SU-DHL-6 (cell line): Measurements from ENCODE around the gene LCOR.

Experiments used
- H2AFZ ChIP-seq: fragments of 200-600 bp; sonication (generic); 2 replicates; pipeline ENCODE4 v1.6.1; 2014; ENCODE audit warnings: low read depth, mild to moderate bottlenecking, moderate library complexity, mixed read lengths, antibody characterized with exemption, low read length; ENCODE audit not compliant: severe bottlenecking
- H3F3A ChIP-seq: fragments of 200-600 bp; shearing (Covaris generic); 2 replicates; pipeline ENCODE4 v1.6.0; 2016; ENCODE audit warnings: antibody characterized with exemption, mild to moderate bottlenecking; ENCODE audit not compliant: insufficient read depth
- H3K27ac ChIP-seq: fragments of 200-600 bp; sonication (generic); 2 replicates; pipeline ENCODE4 v1.5.1; 2016; ENCODE audit warnings: low read depth, mild to moderate bottlenecking, low read length, moderate library complexity, mixed read lengths
- H3K27me3 ChIP-seq: fragments of 200-600 bp; sonication (generic), shearing (Covaris generic); 2 replicates; pipeline ENCODE4 v1.6.0; 2014; ENCODE audit warnings: mild to moderate bottlenecking, low read length
- H3K36me3 ChIP-seq: fragments of 200-600 bp; sonication (generic); 2 replicates; pipeline ENCODE4 v1.6.1; 2014; ENCODE audit warnings: mild to moderate bottlenecking, low read length, mixed read lengths
- H3K4me2 ChIP-seq: fragments of 300-600, 200-600 bp; shearing (Covaris generic), sonication (generic); 2 replicates; pipeline ENCODE4 v1.6.0; 2014; ENCODE audit warnings: low read length, low read depth, mild to moderate bottlenecking; ENCODE audit not compliant: poor library complexity, severe bottlenecking
- H3K4me3 ChIP-seq: fragments of 200-600 bp; sonication (generic); 2 replicates; pipeline ENCODE4 v1.5.1; 2014; ENCODE audit warnings: antibody characterized with exemption, low read length, mild to moderate bottlenecking, mixed read lengths; ENCODE audit not compliant: insufficient read depth, poor library complexity, severe bottlenecking
- H3K79me2 ChIP-seq: fragments of 200-600 bp; sonication (generic); 2 replicates; pipeline ENCODE4 v1.6.1; 2014; ENCODE audit warnings: mild to moderate bottlenecking, low read length, moderate library complexity; ENCODE audit not compliant: insufficient read depth
- H3K9ac ChIP-seq: fragments of 200-600 bp; sonication (generic); 2 replicates; pipeline ENCODE4 v1.7.0; 2014; ENCODE audit warnings: mild to moderate bottlenecking, low read length
- H3K9me2 ChIP-seq: fragments of 200-600 bp; sonication (generic); replicated peaks from 2 replicates; pipeline ENCODE4 v1.6.1; 2014; ENCODE audit warnings: low read length; ENCODE audit not compliant: insufficient read depth
- H3K9me3 ChIP-seq: fragments of 200-600 bp; sonication (generic); 2 replicates; pipeline ENCODE4 v1.6.1; 2014; ENCODE audit warnings: low read length, mixed read lengths; ENCODE audit not compliant: insufficient read depth
- H4K20me1 ChIP-seq: fragments of 200-600 bp; sonication (generic); 2 replicates; pipeline ENCODE4 v1.6.1; 2014; ENCODE audit warnings: low read depth, mild to moderate bottlenecking, antibody characterized with exemption, low read length, moderate library complexity, mixed read lengths
- CTCF ChIP-seq: fragments of 200-600 bp; sonication (generic); IDR thresholded peaks from one replicate; pipeline ENCODE4 v1.5.1; 2017; ENCODE audit warnings: antibody characterized with exemption, mild to moderate bottlenecking, low read length, moderate library complexity; ENCODE audit not compliant: insufficient read depth, poor library complexity, severe bottlenecking
- EZH2phosphoT487 ChIP-seq: fragments of 200-600 bp; sonication (generic), shearing (Covaris generic); conservative IDR thresholded peaks from 2 replicates; pipeline ENCODE4 v1.6.1; 2018; ENCODE audit warnings: mild to moderate bottlenecking, antibody characterized with exemption, low read length, moderate library complexity, mixed read lengths

The LCOR gene

GRCh38 chr10:97040706-97041105, 208.6 kb downstream of the LCOR start:
- TF ChIP-seq CTCF (no peak), EZH2phosphoT487 (no peak)
- Histone ChIP-seq H3K4me3 (no peak overlapping the region), H2AFZ (no peak overlapping the region), H3K9me2 (no peaks in the 10 kb centered on the region), H3K27me3 (no peaks in the 10 kb centered on the region), H3K36me3 (no peaks in the 10 kb centered on the region), H3K79me2 (no peaks in the 10 kb centered on the region), H3F3A (no peaks in the 10 kb centered on the region), H3K27ac (no peak overlapping the region), H3K4me2 (no peak overlapping the region), H3K9me3 (no peaks in the 10 kb centered on the region), H3K9ac (no peak overlapping the region), H4K20me1 (no peaks in the 10 kb centered on the region)

- Histone ChIP-seq H3K27ac (no peak overlapping the region), H3F3A (no peaks in the 10 kb centered on the region), H3K79me2 (no peaks in the 10 kb centered on the region)
These were observed 210.0 kb downstream of the LCOR start for GRCh38 chr10:97042081-97042480.

GRCh38 chr10:97042716-97043562, 210.8 kb downstream of the LCOR start:
- Histone ChIP-seq H3K9me3 (no peaks in the 10 kb centered on the region), H3K9me2 (no peaks in the 10 kb centered on the region), H3K9ac (no peak overlapping the region), H3F3A (no peaks in the 10 kb centered on the region), H3K4me3 (no peak overlapping the region), H4K20me1 (no peaks in the 10 kb centered on the region), H2AFZ (no peak overlapping the region), H3K79me2 (no peaks in the 10 kb centered on the region), H3K27ac (no peak overlapping the region), H3K36me3 (no peaks in the 10 kb centered on the region), H3K27me3 (no peaks in the 10 kb centered on the region), H3K4me2 (no peak overlapping the region)
- no peak for TF ChIP-seq EZH2phosphoT487
- TF ChIP-seq CTCF, result no peak

More at GRCh38 chr10:97042081-97042480, 210.0 kb downstream of the LCOR start:
- Histone ChIP-seq H4K20me1 (no peaks in the 10 kb centered on the region), H3K4me3 (no peak overlapping the region), H2AFZ (no peak overlapping the region), H3K36me3 (no peaks in the 10 kb centered on the region), H3K27me3 (no peaks in the 10 kb centered on the region), H3K9ac (no peak overlapping the region), H3K9me2 (no peaks in the 10 kb centered on the region), H3K9me3 (no peaks in the 10 kb centered on the region), H3K4me2 (no peak overlapping the region)
- no peak for TF ChIP-seq CTCF
- no peak for TF ChIP-seq EZH2phosphoT487
